Keratinocyte (primary cell): ENCODE results near the gene CIDEA.
A peak's percentile ranks its signal among the peaks of the same experiment; 100 is the strongest.

Experiments
- EZH2 ChIP-seq: IDR thresholded peaks from one replicate; pipeline ENCODE4 v1.6.1; 2012; ENCODE audit warnings: inconsistent platforms, mild to moderate bottlenecking, low read length, moderate library complexity
- TF ChIP-seq, protein P1 (sequence below), 3 experiments: IDR thresholded peaks in 1 of 3; conservative IDR thresholded peaks in 1 of 3; optimal IDR thresholded peaks in 1 of 3; 2 replicates in 2 of 3; 3 replicates in 1 of 3; pipeline versions ENCODE3 to v1.5.1; 2011; ENCODE audit warnings: low read length in 3 of 3, mild to moderate bottlenecking in 3 of 3, moderate library complexity in 2 of 3, control low read depth in 1 of 3, inconsistent platforms in 1 of 3; ENCODE audit not compliant: insufficient read depth in 2 of 3; ENCODE audit errors: extremely low read depth in 1 of 3

DNA sequence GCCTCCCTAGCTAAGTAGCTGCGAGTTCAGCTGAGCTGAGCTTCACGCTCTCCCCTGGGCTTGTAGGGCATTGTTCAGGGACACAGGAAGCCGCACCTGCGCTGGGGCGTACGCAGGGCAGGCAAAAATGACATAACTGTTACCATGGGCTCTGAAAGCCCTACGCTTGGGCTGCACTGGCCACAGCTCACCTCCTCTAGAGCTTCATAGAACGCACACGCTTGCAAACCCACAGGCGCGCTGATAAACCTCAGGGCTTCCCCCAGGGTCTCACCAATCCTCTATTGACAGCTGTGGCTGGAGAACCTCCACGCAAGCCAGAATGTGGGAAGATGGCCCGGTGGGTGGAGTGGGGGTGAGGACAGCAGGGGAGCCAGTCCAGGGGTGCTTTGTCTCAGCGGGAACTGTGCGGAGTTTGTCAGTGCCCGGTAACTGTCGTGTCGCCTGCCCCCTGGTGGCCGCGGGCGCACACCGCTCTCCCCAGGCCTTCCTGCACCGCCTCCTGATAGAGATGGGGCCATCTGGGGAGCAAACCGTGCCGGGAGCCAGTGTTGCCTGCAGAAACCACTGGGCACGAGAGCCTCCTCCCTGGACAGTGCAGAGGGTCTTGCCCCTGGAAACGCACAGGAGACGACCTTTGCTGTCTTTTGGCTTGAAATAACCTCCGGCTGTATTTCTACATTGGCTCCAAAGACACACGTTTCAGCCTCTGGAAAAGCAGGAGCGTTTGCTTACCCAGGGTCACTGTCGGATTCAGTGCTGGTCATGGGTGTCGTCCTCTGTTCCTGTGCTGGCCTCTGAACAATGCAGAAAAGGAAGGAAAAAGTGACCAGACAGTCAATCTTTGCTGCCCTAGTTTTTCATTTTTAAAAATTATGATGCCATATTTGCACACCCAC lies 17.0 kb upstream of the CIDEA start:
- TF ChIP-seq, protein P1, sequence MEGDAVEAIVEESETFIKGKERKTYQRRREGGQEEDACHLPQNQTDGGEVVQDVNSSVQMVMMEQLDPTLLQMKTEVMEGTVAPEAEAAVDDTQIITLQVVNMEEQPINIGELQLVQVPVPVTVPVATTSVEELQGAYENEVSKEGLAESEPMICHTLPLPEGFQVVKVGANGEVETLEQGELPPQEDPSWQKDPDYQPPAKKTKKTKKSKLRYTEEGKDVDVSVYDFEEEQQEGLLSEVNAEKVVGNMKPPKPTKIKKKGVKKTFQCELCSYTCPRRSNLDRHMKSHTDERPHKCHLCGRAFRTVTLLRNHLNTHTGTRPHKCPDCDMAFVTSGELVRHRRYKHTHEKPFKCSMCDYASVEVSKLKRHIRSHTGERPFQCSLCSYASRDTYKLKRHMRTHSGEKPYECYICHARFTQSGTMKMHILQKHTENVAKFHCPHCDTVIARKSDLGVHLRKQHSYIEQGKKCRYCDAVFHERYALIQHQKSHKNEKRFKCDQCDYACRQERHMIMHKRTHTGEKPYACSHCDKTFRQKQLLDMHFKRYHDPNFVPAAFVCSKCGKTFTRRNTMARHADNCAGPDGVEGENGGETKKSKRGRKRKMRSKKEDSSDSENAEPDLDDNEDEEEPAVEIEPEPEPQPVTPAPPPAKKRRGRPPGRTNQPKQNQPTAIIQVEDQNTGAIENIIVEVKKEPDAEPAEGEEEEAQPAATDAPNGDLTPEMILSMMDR (optimal IDR thresholded peaks at IDR 0.05 in 1 of 3, IDR thresholded peaks at IDR 0.05 in 1 of 3, conservative IDR thresholded peaks at IDR 0.05 in 1 of 3; ENCODE audit: extremely low read depth in 1 of 3, insufficient read depth in 2 of 3, low read length in 3 of 3), result peak; percentile 84 to 98 (median 93)
- no peak for TF ChIP-seq EZH2
